H9 (cell line): Measurements from ENCODE around the gene IPO11. TPM values are rescaled to one million over a fixed set of nuclear protein-coding genes. Genes with fewer than 3 reads are reported as not detected.

Experiments used
- DNase-seq: peaks from one replicate; pipeline ENCODE4 v3.0.0-alpha.2; 2017
- H2AFZ ChIP-seq: one replicate; pipeline ENCODE4 v1.6.1; 2013; ENCODE audit warnings: mild to moderate bottlenecking, low read length, control low read depth, moderate library complexity
- H2AK5ac ChIP-seq: 2 replicates; pipeline ENCODE4 v1.6.1; 2013; ENCODE audit warnings: low read length, control low read depth, mixed read lengths; ENCODE audit not compliant: insufficient read length
- H2BK120ac ChIP-seq: one replicate; pipeline ENCODE4 v1.6.1; 2013; ENCODE audit warnings: low read depth, mild to moderate bottlenecking, low read length, control low read depth, inconsistent platforms; ENCODE audit not compliant: poor library complexity, severe bottlenecking
- H2BK12ac ChIP-seq: 2 replicates; pipeline ENCODE4 v1.6.1; 2013; ENCODE audit warnings: low read length, control low read depth, mixed read lengths, low read depth; ENCODE audit not compliant: insufficient read length
- H2BK15ac ChIP-seq: 2 replicates; pipeline ENCODE4 v1.6.1; 2013; ENCODE audit warnings: low read depth, low read length, control low read depth
- H2BK20ac ChIP-seq: one replicate; pipeline ENCODE4 v1.6.1; 2013; ENCODE audit warnings: low read depth, mild to moderate bottlenecking, low read length, control low read depth, inconsistent platforms; ENCODE audit not compliant: poor library complexity, severe bottlenecking
- H2BK5ac ChIP-seq: 2 replicates; pipeline ENCODE4 v1.6.1; 2013; ENCODE audit warnings: low read length, control low read depth, mixed read lengths; ENCODE audit not compliant: insufficient read length
- H3K14ac ChIP-seq: 2 replicates; pipeline ENCODE4 v1.6.1; 2013; ENCODE audit warnings: low read length, control low read depth; ENCODE audit not compliant: insufficient read depth
- H3K18ac ChIP-seq: 2 replicates; pipeline ENCODE4 v1.6.1; 2013; ENCODE audit warnings: low read depth, mild to moderate bottlenecking, mixed read lengths, low read length, control low read depth; ENCODE audit not compliant: insufficient read length
- H3K23ac ChIP-seq: 2 replicates; pipeline ENCODE4 v1.6.1; 2013; ENCODE audit warnings: low read length, control low read depth, mixed read lengths, low read depth; ENCODE audit not compliant: insufficient read length
- H3K23me2 ChIP-seq: 2 replicates; pipeline ENCODE4 v1.6.1; 2013; ENCODE audit warnings: low read depth, mild to moderate bottlenecking, mixed read lengths, low read length, control low read depth; ENCODE audit not compliant: insufficient read length, poor library complexity, severe bottlenecking
- H3K27ac ChIP-seq: 2 replicates; pipeline ENCODE4 v1.5.1; 2013; ENCODE audit warnings: low read length, control low read depth, mixed read lengths, low read depth; ENCODE audit not compliant: insufficient read length
- H3K27me3 ChIP-seq: 2 replicates; pipeline ENCODE4 v1.6.1; 2013; ENCODE audit warnings: low read length, control low read depth, inconsistent platforms; ENCODE audit not compliant: insufficient read depth
- H3K4ac ChIP-seq: 2 replicates; pipeline ENCODE4 v1.6.1; 2013; ENCODE audit warnings: low read depth, mild to moderate bottlenecking, control low read depth, inconsistent platforms, low read length, moderate library complexity
- H3K4me1 ChIP-seq: 2 replicates; pipeline ENCODE4 v1.6.1; 2013; ENCODE audit warnings: low read length, control low read depth, inconsistent platforms; ENCODE audit not compliant: insufficient read depth
- H3K4me2 ChIP-seq: 2 replicates; pipeline ENCODE4 v1.6.1; 2013; ENCODE audit warnings: low read length, control low read depth, mixed read lengths; ENCODE audit not compliant: insufficient read length, insufficient read depth
- H3K56ac ChIP-seq: 2 replicates; pipeline ENCODE4 v1.6.1; 2013; ENCODE audit warnings: low read depth, mild to moderate bottlenecking, mixed read lengths, low read length, control low read depth; ENCODE audit not compliant: insufficient read length
- H3K79me1 ChIP-seq: 2 replicates; pipeline ENCODE4 v1.6.1; 2013; ENCODE audit warnings: low read depth, mild to moderate bottlenecking, moderate library complexity, low read length, control low read depth, inconsistent platforms; ENCODE audit not compliant: insufficient read depth, poor library complexity, severe bottlenecking
- H3K79me2 ChIP-seq: 2 replicates; pipeline ENCODE4 v1.6.1; 2013; ENCODE audit warnings: low read length, control low read depth, inconsistent platforms; ENCODE audit not compliant: insufficient read depth
- H3K9ac ChIP-seq: 2 replicates; pipeline ENCODE4 v1.6.1; 2013; ENCODE audit warnings: low read length, control low read depth, mixed read lengths; ENCODE audit not compliant: insufficient read length; ENCODE audit errors: extremely low read depth
- H3K9me3 ChIP-seq: one replicate; pipeline ENCODE4 v1.6.1; 2013; ENCODE audit warnings: low read depth, low read length, inconsistent platforms; ENCODE audit not compliant: control insufficient read depth
- H3T11ph ChIP-seq: one replicate; pipeline ENCODE4 v1.6.1; 2013; ENCODE audit warnings: mild to moderate bottlenecking, low read length, control low read depth, inconsistent platforms
- H4K20me1 ChIP-seq: one replicate; pipeline ENCODE4 v1.6.1; 2013; ENCODE audit not compliant: control insufficient read depth, insufficient read length, insufficient read depth
- H4K5ac ChIP-seq: 2 replicates; pipeline ENCODE4 v1.6.1; 2013; ENCODE audit warnings: low read depth, mild to moderate bottlenecking, mixed read lengths, low read length, control low read depth; ENCODE audit not compliant: insufficient read length
- H4K8ac ChIP-seq: replicated peaks from 2 replicates; pipeline ENCODE4 v1.6.1; 2013; ENCODE audit warnings: low read length, control low read depth, mixed read lengths, low read depth; ENCODE audit not compliant: insufficient read length
- H4K91ac ChIP-seq: 2 replicates; pipeline ENCODE4 v1.6.1; 2013; ENCODE audit warnings: low read depth, mild to moderate bottlenecking, moderate library complexity, mixed read lengths, low read length, control low read depth; ENCODE audit not compliant: insufficient read length
- H3K27ac Mint-ChIP-seq, 3 experiments: 2 replicates in 2 of 3; 3 replicates in 1 of 3; pipeline ENCODE4 v1.8.0; 2020 to 2021; ENCODE audit warnings: mixed read lengths in 3 of 3, mild to moderate bottlenecking in 1 of 3, moderate library complexity in 1 of 3
- H3K27me3 Mint-ChIP-seq: 2 replicates; pipeline ENCODE4 v1.8.0; 2021; ENCODE audit warnings: low read depth, mild to moderate bottlenecking, moderate library complexity, mixed read lengths
- H3K36me3 Mint-ChIP-seq, 3 experiments: 2 replicates in 2 of 3; 3 replicates in 1 of 3; pipeline ENCODE4 v1.8.0; 2020 to 2021; ENCODE audit warnings: low read depth in 3 of 3, mixed read lengths in 3 of 3; ENCODE audit not compliant: insufficient read depth in 1 of 3
- H3K4me1 Mint-ChIP-seq, 2 experiments: 2 replicates each; pipeline ENCODE4 v1.8.0; 2020; ENCODE audit warnings: mixed read lengths in 2 of 2
- H3K4me3 Mint-ChIP-seq, 2 experiments: 2 replicates in 1 of 2; 3 replicates in 1 of 2; pipeline ENCODE4 v1.8.0; 2020 to 2021; ENCODE audit warnings: mild to moderate bottlenecking in 2 of 2, mixed read lengths in 2 of 2, moderate library complexity in 1 of 2
- H3K9me3 Mint-ChIP-seq, 2 experiments: 2 replicates in 1 of 2; 3 replicates in 1 of 2; pipeline ENCODE4 v1.8.0; 2020; ENCODE audit warnings: mild to moderate bottlenecking in 2 of 2, mixed read lengths in 2 of 2, moderate library complexity in 1 of 2
- WGBS: extraction: QIAGEN DNeasy Blood & Tissue Kit; methylation state at CpG from one replicate; pipeline ENCODE4 v1.1.7; 2013; ENCODE audit warnings: missing lambda C conversion rate, low lambda C conversion rate, mixed read lengths; ENCODE audit not compliant: insufficient read length; ENCODE audit errors: extremely low coverage; 5-methylcytosine and 5-hydroxymethylcytosine counted together
- total RNA-seq: library from RNA; stranded (reverse); gene quantifications from 2 replicates; pipeline ENCODE4 v1.2.1, GENCODE V29; 2021
- TF ChIP-seq, protein P1 (sequence below): fragments of 200-600 bp; sonication (generic); conservative IDR thresholded peaks from 3 replicates; pipeline ENCODE4 v1.8.0; 2021; ENCODE audit warnings: antibody characterized with exemption, mild to moderate bottlenecking

IPO11 gene
- total RNA-seq, 1 experiment from 2014 or later, result 63.0 TPM

DNA sequence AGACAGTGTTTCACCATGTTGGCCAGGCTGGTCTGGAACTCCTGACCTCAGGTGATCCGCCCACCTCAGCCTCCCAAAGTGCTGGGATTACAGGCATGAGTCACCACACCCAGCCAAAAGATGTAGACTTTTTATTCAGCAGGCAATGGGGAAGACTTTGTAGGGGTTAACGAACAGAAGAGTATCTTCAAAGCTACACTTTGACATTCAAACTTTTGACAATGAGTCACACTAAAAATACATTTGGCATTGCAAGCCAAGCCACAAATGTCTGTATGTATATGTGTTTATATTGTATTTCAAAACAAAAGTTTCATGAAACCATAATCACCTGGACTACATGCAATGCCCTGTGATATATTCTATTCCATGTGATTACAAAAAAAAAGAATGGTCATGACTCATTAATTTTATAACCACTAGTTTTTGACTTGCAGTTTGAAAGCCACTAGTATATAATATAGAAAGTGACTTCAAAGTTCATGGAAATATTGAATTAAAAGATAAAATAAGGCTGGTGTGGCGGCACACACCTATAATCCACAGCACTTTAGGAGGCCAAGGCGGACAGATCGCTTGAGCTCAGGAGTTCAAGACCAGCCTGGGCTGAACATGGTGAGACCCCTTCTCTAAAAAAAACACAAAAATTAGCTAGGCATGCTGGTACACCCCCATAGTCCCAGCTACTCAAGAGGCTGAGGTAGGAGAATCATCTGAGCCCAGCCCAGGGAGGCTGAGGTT, 17.2 kb upstream of the IPO11 start:
- no peaks in the 10 kb centered on the region for H3K23me2 ChIP-seq
- no peak overlapping the region for H4K8ac ChIP-seq
- H3T11ph ChIP-seq, result no peak overlapping the region
- no peak overlapping the region for H3K4me2 ChIP-seq
- no CpG with 5 or more reads among the region's 5 CpGs for WGBS
- H3K4ac ChIP-seq, result no peak overlapping the region
- Mint-ChIP-seq H3K9me3 (no peaks in the 10 kb centered on the region), H3K27ac (peak overlapping the region in 1 of 3 experiments; percentile 44; a peak in 1 of 7 replicates), H3K4me3 (no peak overlapping the region), H3K36me3 (peaks cover 9 to 78% (median 45%) of the 10 kb centered on the region in 3 experiments; a peak in 6 of 7 replicates), H3K4me1 (no peaks in the 10 kb centered on the region), H3K27me3 (no peaks in the 10 kb centered on the region)
- no peaks in the 10 kb centered on the region for H4K20me1 ChIP-seq
- no peak overlapping the region for H3K18ac ChIP-seq
- H4K5ac ChIP-seq, result no peak overlapping the region
- DNase-seq, result no peak
- TF ChIP-seq, protein P1, sequence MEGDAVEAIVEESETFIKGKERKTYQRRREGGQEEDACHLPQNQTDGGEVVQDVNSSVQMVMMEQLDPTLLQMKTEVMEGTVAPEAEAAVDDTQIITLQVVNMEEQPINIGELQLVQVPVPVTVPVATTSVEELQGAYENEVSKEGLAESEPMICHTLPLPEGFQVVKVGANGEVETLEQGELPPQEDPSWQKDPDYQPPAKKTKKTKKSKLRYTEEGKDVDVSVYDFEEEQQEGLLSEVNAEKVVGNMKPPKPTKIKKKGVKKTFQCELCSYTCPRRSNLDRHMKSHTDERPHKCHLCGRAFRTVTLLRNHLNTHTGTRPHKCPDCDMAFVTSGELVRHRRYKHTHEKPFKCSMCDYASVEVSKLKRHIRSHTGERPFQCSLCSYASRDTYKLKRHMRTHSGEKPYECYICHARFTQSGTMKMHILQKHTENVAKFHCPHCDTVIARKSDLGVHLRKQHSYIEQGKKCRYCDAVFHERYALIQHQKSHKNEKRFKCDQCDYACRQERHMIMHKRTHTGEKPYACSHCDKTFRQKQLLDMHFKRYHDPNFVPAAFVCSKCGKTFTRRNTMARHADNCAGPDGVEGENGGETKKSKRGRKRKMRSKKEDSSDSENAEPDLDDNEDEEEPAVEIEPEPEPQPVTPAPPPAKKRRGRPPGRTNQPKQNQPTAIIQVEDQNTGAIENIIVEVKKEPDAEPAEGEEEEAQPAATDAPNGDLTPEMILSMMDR, result no peak
- no peak overlapping the region for H2BK120ac ChIP-seq
- H4K91ac ChIP-seq, result no peak overlapping the region
- no peak overlapping the region for H2BK15ac ChIP-seq
- no peaks in the 10 kb centered on the region for H3K9me3 ChIP-seq
- H3K27ac ChIP-seq, result no peak overlapping the region
- H3K56ac ChIP-seq, result no peak overlapping the region
- no peak overlapping the region for H3K23ac ChIP-seq
- no peak overlapping the region for H2AFZ ChIP-seq
- no peak overlapping the region for H3K14ac ChIP-seq
- H3K79me2 ChIP-seq, result no peaks in the 10 kb centered on the region
- no peak overlapping the region for H2BK20ac ChIP-seq
- no peak overlapping the region for H2BK5ac ChIP-seq
- H3K27me3 ChIP-seq, result no peaks in the 10 kb centered on the region
- H3K79me1 ChIP-seq, result no peaks in the 10 kb centered on the region
- no peaks in the 10 kb centered on the region for H3K4me1 ChIP-seq
- no peak overlapping the region for H2BK12ac ChIP-seq
- no peak overlapping the region for H2AK5ac ChIP-seq
- H3K9ac ChIP-seq, result no peak overlapping the region
